Activated gamma-delta T cell treated with Interleukin-2 at 50 U/mL for 16 hours (primary cell): Measurements from ENCODE around the gene INSRR.

Source experiments
- DNase-seq: peaks from one replicate; pipeline ENCODE4 v3.0.0-alpha.2; 2020

INSRR gene

DNA sequence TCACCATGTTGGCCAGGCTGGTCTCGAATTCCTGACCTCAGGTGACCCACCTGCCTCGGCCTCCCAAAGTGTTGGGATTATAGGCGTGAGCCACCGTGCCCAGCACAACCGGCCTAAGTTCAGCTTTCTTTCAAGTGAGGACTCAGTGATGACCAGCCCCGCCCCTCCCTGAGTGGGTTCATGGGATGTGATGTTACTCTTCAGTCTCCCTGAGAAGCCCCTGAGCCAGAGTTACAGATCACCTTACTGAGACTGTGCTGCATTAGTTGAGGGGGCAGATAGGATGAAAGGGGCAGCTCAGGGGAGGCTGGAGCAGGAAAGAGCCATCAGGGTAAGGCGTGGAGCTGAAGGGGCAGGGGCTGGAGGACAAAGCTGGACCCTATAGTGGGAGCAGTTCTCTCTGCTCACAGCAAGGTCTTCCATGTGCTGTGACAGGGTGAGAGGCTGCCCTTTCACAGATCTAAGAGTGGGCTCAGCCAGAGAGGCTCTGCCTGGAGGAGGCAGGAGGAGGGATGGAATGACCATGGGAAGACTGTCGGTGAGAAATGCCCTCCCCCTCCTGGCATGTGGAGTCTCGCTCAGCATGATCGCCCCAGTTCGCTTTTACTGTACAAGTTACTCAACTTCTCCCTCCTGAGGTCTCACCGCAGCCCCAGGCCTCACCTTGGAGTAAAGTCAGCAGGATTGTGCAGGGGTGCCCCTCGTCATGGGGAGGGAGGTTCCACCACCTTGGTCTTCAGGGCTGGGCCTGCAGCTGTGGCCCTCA is 55.6 kb downstream of the INSRR start:
- DNase-seq: no peak

DNA sequence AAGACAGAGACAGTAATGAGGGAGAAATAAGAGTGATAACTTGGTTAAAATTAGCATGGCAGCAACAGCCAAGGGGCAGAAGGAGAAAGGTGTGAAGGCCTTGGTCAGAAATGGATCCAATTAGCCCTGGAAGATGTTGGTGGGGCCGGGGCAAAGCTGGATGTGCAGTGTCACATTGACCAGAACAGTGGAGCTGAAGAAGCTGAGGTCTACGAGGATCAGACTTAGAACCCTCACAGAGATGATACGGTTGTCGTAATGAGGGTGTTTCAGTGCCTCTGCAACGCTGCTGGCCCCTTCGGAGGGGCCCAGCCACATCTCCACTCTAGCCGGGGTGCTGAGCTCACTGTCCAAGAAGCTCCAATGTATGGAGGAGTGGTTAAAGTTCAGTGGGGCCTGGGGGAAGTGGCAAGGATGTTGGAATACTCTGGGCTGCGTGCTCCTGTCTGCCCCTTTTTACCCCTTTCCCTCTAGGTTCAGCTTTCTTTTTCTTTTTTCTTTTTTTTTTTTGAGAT is 56.4 kb downstream of the INSRR start:
- DNase-seq: no peak

GRCh38 chr1:156801409-156802121 is 57.4 kb downstream of the INSRR start:
- DNase-seq: no peak

DNA sequence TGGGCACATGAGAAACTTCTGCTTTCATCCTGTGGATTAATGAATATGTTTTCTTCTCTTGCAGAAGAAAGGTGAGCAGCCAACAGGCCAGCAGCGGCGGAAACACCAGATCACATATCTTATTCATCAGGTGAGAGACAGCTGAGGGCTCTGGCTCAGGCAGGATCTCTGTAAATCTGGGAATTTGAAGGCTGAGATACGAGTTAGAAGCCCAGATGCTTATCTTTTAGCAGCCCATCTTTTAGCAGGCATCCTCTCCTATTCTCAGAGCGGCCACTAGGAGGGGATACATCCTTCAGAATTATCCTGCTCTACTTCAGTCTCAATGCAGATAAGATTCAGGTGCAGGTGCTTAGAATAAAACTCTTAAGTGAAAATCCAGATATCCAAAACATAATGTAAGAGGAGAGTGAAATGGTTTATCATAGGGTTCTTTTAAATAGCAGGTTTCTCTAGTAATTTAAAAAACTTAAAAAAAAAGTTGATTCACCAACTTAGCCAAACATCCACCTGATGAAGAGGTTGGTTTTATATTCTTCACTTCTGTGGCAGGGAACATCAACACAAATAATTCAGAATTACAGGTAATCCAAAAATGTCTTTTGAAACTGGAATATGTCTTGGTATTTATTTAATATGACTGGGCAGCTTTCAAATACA is 61.6 kb downstream of the INSRR start:
- peak; percentile 65 for DNase-seq

GRCh38 chr1:156796340-156797097 is 62.4 kb downstream of the INSRR start:
- DNase-seq: no peak

DNA sequence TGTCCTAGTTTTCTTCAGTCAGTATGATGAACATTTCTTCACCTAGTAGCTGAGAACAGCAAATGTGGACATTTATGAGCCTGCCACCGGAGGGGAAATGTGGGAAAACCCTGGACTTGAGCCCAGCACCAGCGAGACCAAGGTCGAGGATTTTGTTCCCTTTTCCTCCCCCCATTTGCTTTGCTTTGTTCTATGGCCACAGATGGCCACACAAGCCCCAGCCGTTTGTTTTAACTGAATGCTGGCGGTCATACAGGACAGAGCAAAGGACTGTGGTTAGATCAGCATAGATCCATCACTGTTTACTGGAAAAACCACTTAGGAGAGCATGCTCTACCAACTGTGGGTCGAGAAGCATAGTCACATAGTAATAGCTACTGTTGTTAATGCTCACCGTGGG is 63.1 kb downstream of the INSRR start:
- no peak for DNase-seq

- DNase-seq: no peak
Measured at GRCh38 chr1:156795374-156795733, 63.6 kb downstream of the INSRR start.

GRCh38 chr1:156794506-156795373 is 64.2 kb downstream of the INSRR start:
- DNase-seq: no peak
